HEK293T (cell line): ENCODE measurements around the gene TNRC6C.

Source experiments
- ARNT ChIP-seq: fragments of 450-650 bp; IDR thresholded peaks from 2 replicates; pipeline ENCODE4 v1.6.1; 2017; ENCODE audit warnings: mild to moderate bottlenecking
- BHLHE40 ChIP-seq: fragments of 450-650 bp; IDR thresholded peaks from 2 replicates; pipeline ENCODE4 v1.6.1; 2016; ENCODE audit warnings: mild to moderate bottlenecking, moderate library complexity, borderline replicate concordance
- ELF4 ChIP-seq: fragments of 450-650 bp; IDR thresholded peaks from 2 replicates; pipeline ENCODE4 v1.6.1; 2017; ENCODE audit warnings: antibody characterized with exemption
- FOXA1 ChIP-seq: fragments of 450-650 bp; IDR thresholded peaks from 2 replicates; pipeline ENCODE4 v1.6.1; 2016; ENCODE audit warnings: mild to moderate bottlenecking
- FOXK2 ChIP-seq: fragments of 450-650 bp; IDR thresholded peaks from 2 replicates; pipeline ENCODE4 v1.6.1; 2016; ENCODE audit warnings: mild to moderate bottlenecking
- FOXM1 ChIP-seq: fragments of 450-650 bp; IDR thresholded peaks from 2 replicates; pipeline ENCODE4 v1.6.1; 2017; ENCODE audit warnings: mild to moderate bottlenecking, borderline replicate concordance
- HDGF ChIP-seq: fragments of 450-650 bp; IDR thresholded peaks from 2 replicates; pipeline ENCODE4 v1.6.1; 2017; ENCODE audit warnings: antibody characterized with exemption, borderline replicate concordance
- NFRKB ChIP-seq: fragments of 450-650 bp; IDR thresholded peaks from 2 replicates; pipeline ENCODE4 v1.6.1; 2016; ENCODE audit warnings: mild to moderate bottlenecking, moderate library complexity
- SP1 ChIP-seq: fragments of 450-650 bp; IDR thresholded peaks from 2 replicates; pipeline ENCODE4 v1.6.1; 2017
- SUZ12 ChIP-seq: fragments of 450-650 bp; IDR thresholded peaks from 2 replicates; pipeline ENCODE4 v1.6.1; 2016; ENCODE audit warnings: mild to moderate bottlenecking
- TARDBP ChIP-seq: fragments of 450-650 bp; IDR thresholded peaks from 2 replicates; pipeline ENCODE4 v1.6.1; 2016
- ZNF384 ChIP-seq: fragments of 450-650 bp; IDR thresholded peaks from 2 replicates; pipeline ENCODE4 v1.6.1; 2016
- TF ChIP-seq, protein P1 (sequence below): fragments of 450-650 bp; IDR thresholded peaks from 2 replicates; pipeline ENCODE4 v1.6.1; 2016

DNA sequence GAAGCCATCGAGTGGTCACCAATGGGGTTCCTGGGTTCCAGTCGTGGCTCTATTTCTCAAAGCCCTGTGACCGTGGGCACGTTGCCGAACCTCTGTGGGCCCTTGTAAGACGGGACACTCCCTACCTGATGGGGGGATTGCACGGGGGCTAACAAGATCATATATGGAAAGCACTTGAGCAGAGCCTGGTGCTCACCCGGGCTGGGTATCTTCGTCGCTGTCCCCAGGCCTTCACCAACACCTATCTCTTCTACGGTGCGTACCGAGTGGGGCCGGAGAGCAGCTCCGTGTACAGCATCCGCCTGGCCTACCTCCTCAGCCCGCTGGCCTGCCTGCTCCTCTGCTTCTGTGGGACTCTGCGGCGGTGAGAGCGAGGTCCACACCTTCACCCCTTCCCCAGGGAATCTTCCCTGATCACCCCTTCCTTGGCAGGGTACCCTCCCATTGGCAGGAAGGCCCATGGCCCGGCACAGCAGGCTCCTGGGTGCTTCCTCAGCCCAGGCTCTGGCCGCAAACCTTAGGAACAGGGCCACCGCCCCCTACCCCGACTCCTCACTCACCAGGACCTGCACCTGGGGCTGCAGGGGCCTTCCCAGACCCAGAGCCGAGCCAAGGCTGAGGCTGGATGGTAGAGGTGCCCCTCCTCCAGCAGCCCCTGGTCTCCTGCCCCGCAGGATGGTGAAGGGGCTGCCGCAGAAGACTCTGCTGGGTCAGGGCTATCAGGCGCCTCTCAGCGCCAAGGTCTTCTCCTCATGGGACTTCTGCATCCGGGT, 174.9 kb downstream of the TNRC6C start:
- TF ChIP-seq ZNF384 (no peak), SP1 (no peak), FOXA1 (no peak), FOXK2 (no peak), SUZ12 (no peak), NFRKB (no peak), FOXM1 (no peak), BHLHE40 (no peak), ARNT (no peak), TARDBP (no peak), ELF4 (no peak), HDGF (no peak)
- TF ChIP-seq, protein P1, sequence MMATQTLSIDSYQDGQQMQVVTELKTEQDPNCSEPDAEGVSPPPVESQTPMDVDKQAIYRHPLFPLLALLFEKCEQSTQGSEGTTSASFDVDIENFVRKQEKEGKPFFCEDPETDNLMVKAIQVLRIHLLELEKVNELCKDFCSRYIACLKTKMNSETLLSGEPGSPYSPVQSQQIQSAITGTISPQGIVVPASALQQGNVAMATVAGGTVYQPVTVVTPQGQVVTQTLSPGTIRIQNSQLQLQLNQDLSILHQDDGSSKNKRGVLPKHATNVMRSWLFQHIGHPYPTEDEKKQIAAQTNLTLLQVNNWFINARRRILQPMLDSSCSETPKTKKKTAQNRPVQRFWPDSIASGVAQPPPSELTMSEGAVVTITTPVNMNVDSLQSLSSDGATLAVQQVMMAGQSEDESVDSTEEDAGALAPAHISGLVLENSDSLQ, result no peak
